ENCODE measurements around the gene CIBAR2.

CIBAR2 gene

DNA sequence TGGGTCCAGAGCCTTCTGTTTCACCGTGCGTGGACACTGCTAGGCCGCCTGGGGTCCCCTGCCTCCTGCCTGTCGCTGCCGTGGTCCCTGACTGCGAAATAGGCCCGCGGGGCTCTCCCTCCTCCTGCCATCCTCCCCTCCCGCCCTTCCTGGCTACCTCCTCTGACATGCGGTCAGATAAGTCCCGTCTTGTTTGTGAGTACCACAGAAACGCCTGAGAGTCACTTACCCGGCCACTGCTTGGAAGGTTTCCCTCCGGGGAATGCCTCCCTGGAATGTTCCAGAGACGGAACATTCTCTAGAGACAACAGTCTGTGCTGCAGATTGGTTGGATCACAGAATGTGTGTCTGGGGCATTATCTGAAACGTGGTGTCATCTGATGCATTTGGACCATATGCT is 22.7 kb downstream of the CIBAR2 start:
- DNase-seq (ENCODE audit: low read depth) = no peak
- TF ChIP-seq, protein P1, sequence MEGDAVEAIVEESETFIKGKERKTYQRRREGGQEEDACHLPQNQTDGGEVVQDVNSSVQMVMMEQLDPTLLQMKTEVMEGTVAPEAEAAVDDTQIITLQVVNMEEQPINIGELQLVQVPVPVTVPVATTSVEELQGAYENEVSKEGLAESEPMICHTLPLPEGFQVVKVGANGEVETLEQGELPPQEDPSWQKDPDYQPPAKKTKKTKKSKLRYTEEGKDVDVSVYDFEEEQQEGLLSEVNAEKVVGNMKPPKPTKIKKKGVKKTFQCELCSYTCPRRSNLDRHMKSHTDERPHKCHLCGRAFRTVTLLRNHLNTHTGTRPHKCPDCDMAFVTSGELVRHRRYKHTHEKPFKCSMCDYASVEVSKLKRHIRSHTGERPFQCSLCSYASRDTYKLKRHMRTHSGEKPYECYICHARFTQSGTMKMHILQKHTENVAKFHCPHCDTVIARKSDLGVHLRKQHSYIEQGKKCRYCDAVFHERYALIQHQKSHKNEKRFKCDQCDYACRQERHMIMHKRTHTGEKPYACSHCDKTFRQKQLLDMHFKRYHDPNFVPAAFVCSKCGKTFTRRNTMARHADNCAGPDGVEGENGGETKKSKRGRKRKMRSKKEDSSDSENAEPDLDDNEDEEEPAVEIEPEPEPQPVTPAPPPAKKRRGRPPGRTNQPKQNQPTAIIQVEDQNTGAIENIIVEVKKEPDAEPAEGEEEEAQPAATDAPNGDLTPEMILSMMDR (conservative IDR thresholded peaks at IDR 0.05; ENCODE audit: low read depth, low read length) = no peak
- H3K4me3 ChIP-seq (ENCODE audit: low read length) = no peak overlapping the region

DNA sequence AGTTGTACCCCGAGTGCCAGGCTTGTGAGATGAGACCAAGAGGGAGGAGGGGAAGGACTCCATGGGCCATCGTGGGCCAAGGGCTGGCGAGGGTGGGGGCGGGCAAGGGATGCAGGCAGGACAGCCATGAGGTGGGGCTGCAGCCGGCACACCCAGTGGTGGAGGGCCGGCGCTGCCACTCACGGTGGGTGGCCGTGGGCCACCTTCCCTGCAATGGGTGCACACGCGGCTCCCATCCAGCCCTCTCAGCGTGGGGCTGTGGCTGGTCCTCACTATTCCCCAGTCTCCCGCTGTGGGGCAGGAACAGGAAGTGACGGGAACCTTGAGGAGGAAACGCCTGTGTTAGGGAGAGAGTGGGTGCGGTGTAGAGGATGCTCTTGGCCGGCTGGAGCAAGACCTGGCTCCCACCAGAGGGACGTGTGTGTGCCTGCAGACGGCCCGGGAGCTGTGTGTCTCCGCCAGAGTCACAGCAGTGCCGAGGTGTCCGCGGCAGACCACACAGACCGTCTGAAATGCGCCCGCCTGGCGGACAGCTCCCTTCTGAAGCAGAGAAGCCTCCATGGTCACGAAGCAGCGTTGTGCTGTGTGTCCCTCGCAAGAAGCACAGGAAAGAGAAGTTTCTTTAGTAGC is 23.6 kb downstream of the CIBAR2 start:
- H3K4me3 ChIP-seq (ENCODE audit: low read length) = no peak overlapping the region
- TF ChIP-seq, protein P1 (conservative IDR thresholded peaks at IDR 0.05; ENCODE audit: low read depth, low read length) = no peak
- no peak for DNase-seq (ENCODE audit: low read depth)

DNA sequence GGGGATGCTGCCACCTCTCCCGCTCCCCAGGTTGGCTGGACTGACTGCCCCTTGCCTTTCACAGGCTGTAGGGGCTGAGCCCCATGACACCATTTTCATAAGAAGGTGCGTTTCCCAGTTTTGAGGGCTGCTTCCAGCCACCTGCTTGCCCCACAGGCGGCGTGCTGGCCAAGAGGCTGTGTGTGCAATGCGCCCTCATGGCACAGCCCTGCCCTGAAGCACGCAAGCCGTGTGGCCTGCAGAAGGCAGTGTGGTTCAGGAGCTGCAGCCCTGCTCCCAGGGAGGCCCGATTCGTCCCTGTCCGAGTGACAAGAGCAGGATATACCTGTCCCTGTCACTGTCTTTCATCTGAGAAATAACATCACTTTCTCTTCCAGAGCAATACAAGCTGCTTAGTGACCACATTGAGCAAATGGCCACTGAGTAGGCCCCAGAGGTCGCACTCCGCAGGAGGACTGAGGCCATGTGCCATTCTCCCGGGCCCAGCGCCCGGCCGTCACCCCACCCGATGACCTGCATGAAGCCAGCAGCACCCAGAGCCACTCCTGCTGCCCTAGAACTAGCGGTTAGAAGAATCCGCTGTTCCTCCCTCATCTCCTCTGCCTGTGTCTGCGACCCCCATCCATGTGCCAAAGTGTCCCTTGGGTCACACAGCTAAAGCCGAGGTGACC is 24.2 kb downstream of the CIBAR2 start:
- no peak overlapping the region for H3K4me3 ChIP-seq (ENCODE audit: low read length)
- DNase-seq (ENCODE audit: low read depth) = no peak
- TF ChIP-seq, protein P1 (conservative IDR thresholded peaks at IDR 0.05; ENCODE audit: low read depth, low read length) = no peak

DNA sequence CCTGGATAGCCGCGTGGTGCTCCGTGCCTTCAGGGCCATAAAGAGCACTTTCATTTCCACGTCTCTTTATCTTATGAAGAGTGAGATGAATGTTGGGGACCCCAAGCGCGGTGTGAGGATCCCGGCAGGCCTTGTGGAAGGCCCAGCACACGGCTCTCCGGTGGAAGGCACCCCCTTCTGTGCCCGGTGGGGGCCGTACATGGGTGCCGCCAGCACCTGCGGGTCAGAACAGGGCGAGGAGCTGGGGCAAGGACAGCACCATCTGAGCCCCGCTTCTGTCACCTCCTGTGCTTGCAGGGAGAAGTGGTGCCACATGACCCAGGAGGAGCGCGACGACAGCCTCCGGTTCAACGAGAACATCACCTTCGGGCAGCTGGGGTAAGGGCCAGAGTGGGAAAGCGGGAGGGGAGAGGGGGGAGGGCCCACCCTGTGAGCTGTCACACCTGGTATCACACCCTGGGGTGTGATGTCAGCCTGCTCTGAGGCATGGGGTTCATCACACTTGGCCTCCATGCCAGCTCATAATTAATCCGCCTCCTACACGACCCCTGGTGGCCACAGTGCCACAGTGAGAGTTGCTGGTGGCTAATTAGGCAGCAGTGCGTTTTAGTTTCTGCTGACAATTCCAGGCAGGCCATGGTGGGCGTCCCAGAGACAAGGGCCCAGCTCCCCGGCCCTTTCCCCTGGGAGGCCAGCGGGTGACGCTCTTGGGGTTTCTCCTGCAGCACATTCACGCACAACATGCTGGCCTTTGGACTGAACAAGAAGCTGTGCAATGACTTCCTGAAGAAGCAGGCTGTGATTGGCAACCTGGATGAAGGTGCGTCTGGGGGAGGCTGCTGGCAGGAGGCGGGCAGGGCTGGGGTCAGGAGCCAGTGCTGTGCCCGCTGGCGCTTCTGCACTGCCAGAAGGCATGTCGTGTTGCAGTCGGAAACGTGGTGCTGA is 25.7 kb downstream of the CIBAR2 start:
- DNase-seq (ENCODE audit: low read depth) = peak; percentile 17
- TF ChIP-seq, protein P1 (conservative IDR thresholded peaks at IDR 0.05; ENCODE audit: low read depth, low read length) = peak; percentile 76
- H3K4me3 ChIP-seq (ENCODE audit: low read length) = no peak overlapping the region

DNA sequence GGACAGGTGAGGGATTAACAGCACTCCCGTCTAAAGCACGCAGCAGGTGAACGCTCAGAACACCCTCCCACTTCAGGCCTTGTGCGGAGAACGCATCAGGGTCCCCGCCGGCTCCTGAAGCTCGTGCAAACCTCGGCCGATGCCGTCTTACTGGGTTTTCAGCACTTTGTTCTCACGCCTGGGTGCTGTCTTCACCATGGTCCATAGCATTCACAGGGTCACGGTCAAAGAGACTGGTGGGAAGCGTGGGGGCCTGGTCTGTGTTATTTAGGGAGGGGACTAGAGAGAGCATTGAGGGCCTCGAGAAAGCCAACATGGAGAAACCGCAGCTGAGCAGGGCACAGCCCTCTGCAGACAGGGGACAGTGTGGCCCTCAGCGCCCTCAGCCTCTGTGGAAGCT is 26.6 kb downstream of the CIBAR2 start:
- H3K4me3 ChIP-seq (ENCODE audit: low read length) = no peak overlapping the region
- TF ChIP-seq, protein P1 (conservative IDR thresholded peaks at IDR 0.05; ENCODE audit: low read depth, low read length) = no peak
- no peak for DNase-seq (ENCODE audit: low read depth)

DNA sequence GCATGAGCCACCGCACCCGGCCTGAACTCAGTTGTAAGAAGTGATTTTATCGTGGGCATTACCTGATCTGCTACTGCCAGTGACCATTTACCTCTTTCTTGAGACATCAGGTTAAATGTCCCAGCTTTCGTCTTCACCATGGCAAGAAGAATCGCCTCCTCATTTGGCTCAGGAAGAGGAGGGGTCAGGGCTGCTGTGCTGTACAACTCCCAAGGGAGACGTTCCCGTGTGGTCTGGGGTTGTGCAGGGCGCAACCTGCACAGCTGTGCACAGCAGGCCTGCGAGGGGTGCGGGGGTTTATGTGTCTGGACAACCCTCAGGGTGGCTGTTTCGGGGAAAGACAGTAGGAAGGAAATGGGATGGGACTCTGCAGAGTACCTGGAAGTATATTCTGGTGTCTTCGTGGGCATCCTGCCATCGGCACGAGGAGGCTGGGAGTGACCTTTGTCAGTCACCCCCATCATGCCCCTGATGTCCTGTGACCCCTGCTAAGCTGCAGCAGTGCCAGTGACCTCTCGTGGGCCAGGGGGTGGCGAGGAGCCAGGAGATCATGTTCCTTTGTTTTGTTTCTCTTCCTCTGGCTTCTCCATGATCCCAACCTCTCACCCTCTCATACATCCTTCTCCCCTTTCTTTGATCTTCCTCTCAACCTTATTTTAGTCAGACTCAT is 27.3 kb downstream of the CIBAR2 start:
- DNase-seq (ENCODE audit: low read depth) = no peak
- TF ChIP-seq, protein P1 (conservative IDR thresholded peaks at IDR 0.05; ENCODE audit: low read depth, low read length) = no peak
- no peak overlapping the region for H3K4me3 ChIP-seq (ENCODE audit: low read length)
